H1 (cell line): ENCODE data around the gene VIPAS39. TPM values are rescaled to one million over a fixed set of nuclear protein-coding genes. Genes with fewer than 3 reads are reported as not detected.

Experiments used
- CTCF ChIA-PET: fragments of 300-600 bp; sonication (Branson Sonifier 250); formaldehyde crosslinking; loops from one replicate; lab custom pipeline; 2021; ENCODE audit not compliant: partially characterized antibody; lab: Charles Lee
- POLR2A ChIA-PET: fragments of 300-600 bp; sonication (Branson Sonifier 250); formaldehyde crosslinking; loops from one replicate; lab custom pipeline; 2021; ENCODE audit warnings: inconsistent platforms; ENCODE audit not compliant: partially characterized antibody; lab: Charles Lee
- DNase-seq, 2 experiments: peaks; one replicate each; pipeline versions ENCODE4 v3.0.0 to v3.0.0-alpha.2; 2010 to 2022; ENCODE audit warnings: low spot score in 2 of 2, low read depth in 1 of 2, mixed read lengths in 1 of 2
- FAIRE-seq: peaks from 2 replicates; lab custom pipeline; 2011; peaks lifted over from hg19 to GRCh38; lab: Jason Lieb, UNC
- H2AFZ ChIP-seq: 2 replicates; pipeline ENCODE4 v1.8.1; 2012; ENCODE audit warnings: low read length, inconsistent platforms
- H2AK5ac ChIP-seq: 2 replicates; pipeline ENCODE4 v1.6.1; 2013; ENCODE audit warnings: low read depth, low read length
- H2BK120ac ChIP-seq: replicated peaks from 2 replicates; pipeline ENCODE3; 2013; ENCODE audit warnings: low read depth, low read length, inconsistent platforms
- H2BK12ac ChIP-seq: 2 replicates; pipeline ENCODE4 v1.6.1; 2013; ENCODE audit warnings: low read depth, low read length
- H2BK15ac ChIP-seq: 2 replicates; pipeline ENCODE4 v1.6.1; 2013; ENCODE audit warnings: low read length
- H2BK20ac ChIP-seq: 2 replicates; pipeline ENCODE4 v1.6.1; 2013; ENCODE audit warnings: low read length
- H2BK5ac ChIP-seq: 2 replicates; pipeline ENCODE4 v1.6.1; 2013; ENCODE audit warnings: low read depth, low read length
- H3K14ac ChIP-seq: 2 replicates; pipeline ENCODE4 v1.6.1; 2013; ENCODE audit warnings: inconsistent platforms; ENCODE audit not compliant: insufficient read length
- H3K18ac ChIP-seq: 2 replicates; pipeline ENCODE4 v1.6.1; 2013; ENCODE audit warnings: low read length; ENCODE audit errors: extremely low read depth
- H3K23ac ChIP-seq: 2 replicates; pipeline ENCODE4 v1.6.1; 2013; ENCODE audit warnings: inconsistent platforms; ENCODE audit not compliant: insufficient read length
- H3K23me2 ChIP-seq: 2 replicates; pipeline ENCODE4 v1.6.1; 2013; ENCODE audit warnings: low read depth, low read length
- H3K27ac ChIP-seq: 2 replicates; pipeline ENCODE4 v1.6.1; 2011; ENCODE audit warnings: low read depth, low read length, inconsistent platforms
- H3K27me3 ChIP-seq, 4 experiments: replicated peaks in 1 of 4; 1 replicate in 1 of 4; 2 replicates in 3 of 4; pipeline versions ENCODE4 v1.6.1 to v1.8.1; 2011 to 2013; ENCODE audit warnings: low read length in 3 of 4, mild to moderate bottlenecking in 3 of 4, inconsistent platforms in 2 of 4, mixed read lengths in 2 of 4, moderate library complexity in 1 of 4; ENCODE audit not compliant: control insufficient read depth in 3 of 4, insufficient read depth in 3 of 4; ENCODE audit errors: extremely low read depth in 1 of 4
- H3K36me3 ChIP-seq, 4 experiments: 2 replicates each; pipeline versions ENCODE4 v1.6.1 to v1.8.1; 2011 to 2013; ENCODE audit warnings: mild to moderate bottlenecking in 4 of 4, low read length in 3 of 4, moderate library complexity in 2 of 4, control low read depth in 1 of 4, inconsistent platforms in 1 of 4; ENCODE audit not compliant: insufficient read depth in 4 of 4, control insufficient read depth in 2 of 4
- H3K4ac ChIP-seq: replicated peaks from 2 replicates; pipeline ENCODE3; 2013; ENCODE audit warnings: low read length, low read depth, mixed read lengths, inconsistent platforms; ENCODE audit not compliant: insufficient read length
- H3K4me1 ChIP-seq, 4 experiments: replicated peaks in 1 of 4; 1 replicate in 1 of 4; 2 replicates in 3 of 4; pipeline versions ENCODE4 v1.6.1 to v1.8.1; 2011 to 2013; ENCODE audit warnings: low read length in 3 of 4, inconsistent platforms in 2 of 4, mixed read lengths in 1 of 4; ENCODE audit not compliant: insufficient read depth in 4 of 4, control insufficient read depth in 3 of 4
- H3K4me2 ChIP-seq, 2 experiments: 2 replicates each; pipeline versions ENCODE4 v1.6.1 to v1.8.1; 2011 to 2013; ENCODE audit warnings: low read depth in 2 of 2, low read length in 2 of 2, control low read depth in 1 of 2, inconsistent platforms in 1 of 2, mild to moderate bottlenecking in 1 of 2; ENCODE audit not compliant: insufficient read depth in 1 of 2
- H3K4me3 ChIP-seq, 4 experiments: fragments of 200-600, 300-600 bp in 1 of 4; sonication (generic), shearing (Covaris generic), sonication (Bioruptor Twin) in 1 of 4; 2 replicates each; pipeline versions ENCODE4 v1.5.1 to v1.8.1; 2011 to 2016; ENCODE audit warnings: low read length in 4 of 4, low read depth in 3 of 4, control low read depth in 2 of 4, inconsistent platforms in 2 of 4, mild to moderate bottlenecking in 2 of 4, mixed read lengths in 1 of 4, moderate library complexity in 1 of 4; ENCODE audit not compliant: insufficient read depth in 2 of 4; ENCODE audit errors: extremely low read depth in 1 of 4
- H3K56ac ChIP-seq: replicated peaks from 2 replicates; pipeline ENCODE3; 2013; ENCODE audit warnings: low read depth, mild to moderate bottlenecking, mixed read lengths, low read length, inconsistent platforms; ENCODE audit not compliant: insufficient read length
- H3K79me1 ChIP-seq: 2 replicates; pipeline ENCODE4 v1.6.1; 2013; ENCODE audit warnings: low read depth, low read length, control low read depth
- H3K79me2 ChIP-seq, 2 experiments: 2 replicates each; pipeline versions ENCODE4 v1.6.1 to v1.8.1; 2012 to 2013; ENCODE audit warnings: low read length in 2 of 2, mild to moderate bottlenecking in 2 of 2, inconsistent platforms in 1 of 2; ENCODE audit not compliant: insufficient read depth in 2 of 2, control insufficient read depth in 1 of 2
- H3K9ac ChIP-seq, 4 experiments: replicated peaks in 1 of 4; 1 replicate in 1 of 4; 2 replicates in 3 of 4; pipeline versions ENCODE4 v1.6.1 to v1.8.1; 2011 to 2013; ENCODE audit warnings: low read depth in 3 of 4, low read length in 3 of 4, control low read depth in 2 of 4, mild to moderate bottlenecking in 2 of 4, moderate library complexity in 2 of 4, inconsistent platforms in 1 of 4; ENCODE audit errors: extremely low read depth in 1 of 4
- H3K9me3 ChIP-seq, 2 experiments: 2 replicates each; pipeline versions ENCODE4 v1.6.1 to v1.8.1; 2012 to 2013; ENCODE audit warnings: mild to moderate bottlenecking in 2 of 2, moderate library complexity in 2 of 2, control low read depth in 1 of 2, inconsistent platforms in 1 of 2, low read depth in 1 of 2, low read length in 1 of 2, mixed read lengths in 1 of 2; ENCODE audit not compliant: insufficient read depth in 2 of 2
- H4K20me1 ChIP-seq, 2 experiments: replicated peaks in 1 of 2; 2 replicates each; pipeline versions ENCODE3 to v1.8.1; 2011 to 2013; ENCODE audit warnings: inconsistent platforms in 2 of 2, low read length in 2 of 2, mild to moderate bottlenecking in 1 of 2; ENCODE audit not compliant: insufficient read depth in 2 of 2, control insufficient read depth in 1 of 2
- H4K5ac ChIP-seq: 2 replicates; pipeline ENCODE4 v1.6.1; 2013; ENCODE audit warnings: low read length, low read depth, mixed read lengths, inconsistent platforms; ENCODE audit not compliant: insufficient read length
- H4K8ac ChIP-seq: 2 replicates; pipeline ENCODE4 v1.8.0; 2013; ENCODE audit warnings: mild to moderate bottlenecking, moderate library complexity, low read length, inconsistent platforms; ENCODE audit not compliant: insufficient read depth; ENCODE audit errors: extremely low read depth
- H4K91ac ChIP-seq: replicated peaks from 2 replicates; pipeline ENCODE3; 2013; ENCODE audit warnings: low read length, mixed read lengths, inconsistent platforms; ENCODE audit not compliant: insufficient read length
- CBX8 ChIP-seq: fragments of 300-800, 300-1000 bp; sonication (generic); IDR thresholded peaks from 2 replicates; pipeline ENCODE4 v1.7.1; 2016; ENCODE audit warnings: low read depth, low read length, borderline replicate concordance
- CEBPB ChIP-seq: IDR thresholded peaks from 2 replicates; pipeline ENCODE4 v1.6.1; 2012; ENCODE audit warnings: low read depth, low read length
- CREB1 ChIP-seq: IDR thresholded peaks from 2 replicates; pipeline ENCODE4 v1.6.1; 2012; ENCODE audit warnings: inconsistent platforms
- CTBP2 ChIP-seq: IDR thresholded peaks from 2 replicates; pipeline ENCODE4 v1.7.0; 2011; ENCODE audit warnings: borderline replicate concordance, mild to moderate bottlenecking, moderate library complexity, mixed read lengths, low read length; ENCODE audit not compliant: insufficient read depth, insufficient read length
- EZH2 ChIP-seq: fragments of 200-600 bp; sonication (generic); IDR thresholded peaks from 2 replicates; pipeline ENCODE4 v1.7.1; 2012; ENCODE audit warnings: low read depth, mild to moderate bottlenecking, moderate library complexity, low read length, inconsistent platforms; ENCODE audit not compliant: severe bottlenecking
- JUND ChIP-seq: IDR thresholded peaks from 2 replicates; pipeline ENCODE4 v1.6.1; 2011; ENCODE audit warnings: mild to moderate bottlenecking, improper control_type of control experiment, low read length
- MAX ChIP-seq: IDR thresholded peaks from 2 replicates; pipeline ENCODE4 v1.6.1; 2012; ENCODE audit warnings: inconsistent platforms
- NANOG ChIP-seq: IDR thresholded peaks from 2 replicates; pipeline ENCODE4 v1.6.1; 2011; ENCODE audit warnings: low read length, low read depth, mild to moderate bottlenecking, inconsistent platforms; ENCODE audit not compliant: insufficient read depth, poor library complexity, severe bottlenecking
- NRF1 ChIP-seq: IDR thresholded peaks from 2 replicates; pipeline ENCODE4 v1.6.1; 2011; ENCODE audit warnings: mild to moderate bottlenecking, low read depth, low read length, improper control_type of control experiment
- POLR2A ChIP-seq, 2 experiments: IDR thresholded peaks; 1 replicate in 1 of 2; 2 replicates in 1 of 2; pipeline ENCODE4 v1.6.1; 2011; ENCODE audit warnings: low read depth in 2 of 2, low read length in 2 of 2, mild to moderate bottlenecking in 2 of 2; ENCODE audit errors: control extremely low read depth in 1 of 2
- POLR2AphosphoS5 ChIP-seq: IDR thresholded peaks from 2 replicates; pipeline ENCODE4 v1.6.1; 2011; ENCODE audit warnings: low read depth, low read length
- RXRA ChIP-seq: IDR thresholded peaks from 2 replicates; pipeline ENCODE4 v1.6.1; 2011; ENCODE audit warnings: low read depth, mild to moderate bottlenecking, low read length, moderate library complexity; ENCODE audit not compliant: insufficient read depth
- SIRT6 ChIP-seq: IDR thresholded peaks from one replicate; pipeline ENCODE4 v1.7.1; 2012; ENCODE audit warnings: low read length, inconsistent platforms
- SUZ12 ChIP-seq: fragments of 200-600 bp; sonication (generic); IDR thresholded peaks from 2 replicates; pipeline ENCODE4 v1.6.1; 2012; ENCODE audit warnings: mild to moderate bottlenecking, inconsistent platforms, low read length, moderate library complexity, mixed read lengths
- TAF1 ChIP-seq: IDR thresholded peaks from 2 replicates; pipeline ENCODE4 v1.6.1; 2011; ENCODE audit warnings: mild to moderate bottlenecking, low read depth, low read length
- TCF12 ChIP-seq: IDR thresholded peaks from 2 replicates; pipeline ENCODE4 v1.6.1; 2011; ENCODE audit warnings: low read depth, mild to moderate bottlenecking, low read length
- YY1 ChIP-seq: IDR thresholded peaks from 2 replicates; pipeline ENCODE4 v1.6.1; 2011; ENCODE audit warnings: low read depth, mild to moderate bottlenecking, low read length
- WGBS, 2 experiments: shearing (Covaris generic) in 1 of 2; methylation state at CpG; one replicate each; pipeline versions ENCODE4 v1.1.6 to v1.1.7; 2013 to 2015; ENCODE audit warnings: low lambda C conversion rate in 2 of 2, mixed read lengths in 2 of 2, inconsistent platforms in 1 of 2, low coverage in 1 of 2, missing lambda C conversion rate in 1 of 2; ENCODE audit not compliant: insufficient replicate concordance in 2 of 2, insufficient coverage in 1 of 2, insufficient read length in 1 of 2; ENCODE audit errors: extremely low coverage in 1 of 2, missing lambda C conversion rate in 1 of 2; 5-methylcytosine and 5-hydroxymethylcytosine counted together
- polyA plus RNA-seq, 7 experiments: library from polyadenylated mRNA; depleted of rRNA in 3 of 7; stranded (reverse) in 5 of 7; unstranded in 2 of 7; fragments of >200 nt in 5 of 7; fragments of 200-250 nt in 2 of 7; gene quantifications; 1 replicate in 5 of 7; 2 replicates in 1 of 7; 4 replicates in 1 of 7; pipeline versions ENCODE4 v1.2.1 to v1.2.3, GENCODE V29; 2011 to 2013; ENCODE audit warnings: missing spikeins in 2 of 7, mixed read lengths in 2 of 7
- total RNA-seq: library from RNA; stranded (reverse); fragmentation: NEBNext Ultra II Directional; extraction: Animal tissue kit (Norgen Biotek cat#: 25700); gene quantifications from 2 replicates; pipeline ENCODE4 v1.2.1, GENCODE V29; 2021

The VIPAS39 gene
- total and polyA plus RNA-seq, 2 of the 8 experiments (the other 6 are each of a cell fraction or from before 2014, with no cell fraction given): 19.6 to 20.6 TPM

- H2BK20ac ChIP-seq: no peak overlapping the region
- H3K56ac ChIP-seq: no peak overlapping the region
- no peaks in the 10 kb centered on the region for H3K79me2 ChIP-seq
- no peak overlapping the region for H4K5ac ChIP-seq
- H3K9ac ChIP-seq: no peak overlapping the region
- H2AFZ ChIP-seq: no peak overlapping the region
- H2BK120ac ChIP-seq: no peak overlapping the region
- H4K8ac ChIP-seq: no peak overlapping the region
- H3K4me1 ChIP-seq: no peaks in the 10 kb centered on the region
- WGBS, 2 experiments: 94% methylated on average over 4 of the region's 4 CpGs; no CpG with 5 or more reads in 1 of the 2 experiments
- H4K91ac ChIP-seq: no peak overlapping the region
- H3K27me3 ChIP-seq: no peaks in the 10 kb centered on the region
- no peak overlapping the region for H3K23ac ChIP-seq
- no peaks in the 10 kb centered on the region for H3K9me3 ChIP-seq
- ChIA-PET CTCF (no interaction called here), POLR2A (no interaction called here)
- no peak overlapping the region for H3K4me2 ChIP-seq
- no peak overlapping the region for H3K18ac ChIP-seq
- H2BK15ac ChIP-seq: no peak overlapping the region
- no peak overlapping the region for H3K27ac ChIP-seq
- FAIRE-seq (no peak), DNase-seq (no peak)
- peaks cover 4 to 26% (median 23%) of the 10 kb centered on the region in 4 experiments; a peak in 7 of 8 replicates for H3K36me3 ChIP-seq
- H3K4ac ChIP-seq: no peak overlapping the region
- H3K79me1 ChIP-seq: no peaks in the 10 kb centered on the region
- H2BK5ac ChIP-seq: no peak overlapping the region
- H3K14ac ChIP-seq: no peak overlapping the region
- peaks cover 0 to 2% of the 10 kb centered on the region in 2 experiments for H4K20me1 ChIP-seq
- H2AK5ac ChIP-seq: no peak overlapping the region
- TF ChIP-seq NANOG (no peak), JUND (no peak), MAX (no peak), YY1 (no peak), POLR2AphosphoS5 (no peak), RXRA (no peak), CTBP2 (no peak), NRF1 (no peak), CREB1 (no peak), TAF1 (no peak), CBX8 (no peak), POLR2A (IDR thresholded peaks at IDR 0.05; ENCODE audit: control extremely low read depth in 1 of 2, low read depth in 2 of 2, low read length in 2 of 2) (no peak), CEBPB (no peak), SIRT6 (no peak), EZH2 (no peak), SUZ12 (no peak), TCF12 (no peak)
- no peak overlapping the region for H3K4me3 ChIP-seq
- H2BK12ac ChIP-seq: no peak overlapping the region
- H3K23me2 ChIP-seq: no peaks in the 10 kb centered on the region
Observed at GRCh38 chr14:77439861-77440260, 17.5 kb downstream of the VIPAS39 start.
